Measurements from ENCODE around the gene USH1C. TPM values are rescaled to one million over a fixed set of nuclear protein-coding genes. Genes with fewer than 3 reads are reported as not detected.

USH1C gene
- total RNA-seq (ENCODE audit: insufficient read depth, low replicate concordance) = 5.3 TPM

DNA sequence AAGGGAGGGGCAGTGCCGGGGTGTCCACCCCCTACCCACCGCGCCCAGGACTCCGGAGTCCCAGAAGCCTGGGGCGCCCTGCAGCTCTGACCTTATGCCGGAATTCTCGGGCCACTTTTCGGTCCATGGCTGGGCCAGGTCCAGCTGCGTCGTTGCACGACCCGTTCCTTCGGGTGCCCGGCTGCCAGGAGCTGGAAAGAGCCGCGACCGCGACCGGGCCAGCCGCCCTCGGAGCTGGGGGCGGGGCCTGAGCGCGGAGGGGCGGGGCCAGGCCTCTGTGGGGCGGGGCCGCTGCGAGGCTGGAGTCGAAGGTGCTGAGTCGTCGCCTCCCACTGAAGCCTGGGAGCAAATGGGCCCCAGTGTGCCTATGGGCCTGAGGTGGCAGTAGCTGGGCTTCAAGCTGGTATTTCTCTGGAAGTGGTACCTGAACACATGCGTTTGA, at the start of gene USH1C:
Gene USH1C, minus strand, starts transcription at position 236 of the 442 bp plus-strand sequence. Its CDS starts 109 bp downstream, at position 127.
- no peak for DNase-seq (ENCODE audit: low spot score)

- DNase-seq (ENCODE audit: low spot score) = no peak
Observed at GRCh38 chr11:17593466-17594245, 49.4 kb upstream of the USH1C start.

DNA sequence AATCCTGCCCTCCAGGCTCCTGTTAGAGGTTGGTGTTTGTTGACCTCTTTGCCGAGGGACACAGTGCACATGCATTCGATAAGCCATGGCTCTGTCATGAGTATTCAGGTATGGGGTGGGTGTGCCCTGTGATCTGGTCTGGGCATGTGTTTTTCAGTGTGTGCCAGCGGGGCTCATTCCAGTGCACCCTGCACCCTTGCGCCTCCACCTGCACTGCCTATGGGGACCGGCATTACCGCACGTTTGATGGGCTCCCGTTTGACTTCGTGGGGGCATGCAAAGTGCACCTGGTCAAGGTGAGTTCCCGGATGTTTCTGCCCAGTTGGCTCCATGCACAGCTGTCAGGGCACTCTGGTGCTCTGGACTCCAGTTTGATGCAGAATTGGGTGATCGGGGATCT, 47.1 kb upstream of the USH1C start:
- DNase-seq (ENCODE audit: low spot score) = no peak

GRCh38 chr11:17590463-17590862, 46.2 kb upstream of the USH1C start:
- DNase-seq (ENCODE audit: low spot score) = no peak

DNA sequence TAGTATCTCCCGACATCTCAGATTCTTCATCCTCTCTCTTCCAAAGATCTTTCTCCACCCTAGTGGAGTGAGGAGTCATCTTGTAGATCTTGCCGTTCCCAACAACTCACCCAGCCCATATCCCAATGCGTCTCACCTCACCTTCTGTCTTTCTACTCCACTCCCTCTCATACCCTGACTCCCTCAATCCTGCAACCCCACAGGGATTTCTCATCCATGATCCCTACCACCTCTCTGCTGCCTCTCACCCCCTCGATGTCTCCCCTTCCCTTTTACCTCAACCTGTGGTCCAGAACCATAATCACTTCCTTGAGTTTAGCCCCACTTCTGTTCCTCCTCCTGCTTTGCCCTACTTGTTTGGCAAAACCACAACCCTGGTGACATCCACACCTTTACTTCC, 44.5 kb upstream of the USH1C start:
- no peak for DNase-seq (ENCODE audit: low spot score)

- DNase-seq (ENCODE audit: low spot score) = no peak
Observed at GRCh38 chr11:17588166-17588565, 44.0 kb upstream of the USH1C start.

- no peak for DNase-seq (ENCODE audit: low spot score)
Observed at GRCh38 chr11:17585911-17586695, 41.9 kb upstream of the USH1C start.

DNA sequence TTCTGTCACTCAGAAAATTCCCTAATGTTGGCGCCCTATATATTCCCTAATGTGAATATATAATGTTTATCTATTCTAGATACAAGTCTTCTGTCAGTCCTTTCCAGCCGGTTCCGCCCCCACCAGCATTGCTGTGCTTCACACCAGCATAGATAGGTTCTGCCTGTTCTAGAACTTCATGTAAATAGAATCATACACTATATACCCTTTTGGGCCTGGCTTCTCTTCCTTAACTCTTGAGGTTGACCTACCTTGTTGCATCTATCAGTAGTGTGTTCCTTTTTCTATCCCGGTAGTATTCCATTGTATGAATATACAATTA, 37.5 kb upstream of the USH1C start:
- no peak for DNase-seq (ENCODE audit: low spot score)

DNA sequence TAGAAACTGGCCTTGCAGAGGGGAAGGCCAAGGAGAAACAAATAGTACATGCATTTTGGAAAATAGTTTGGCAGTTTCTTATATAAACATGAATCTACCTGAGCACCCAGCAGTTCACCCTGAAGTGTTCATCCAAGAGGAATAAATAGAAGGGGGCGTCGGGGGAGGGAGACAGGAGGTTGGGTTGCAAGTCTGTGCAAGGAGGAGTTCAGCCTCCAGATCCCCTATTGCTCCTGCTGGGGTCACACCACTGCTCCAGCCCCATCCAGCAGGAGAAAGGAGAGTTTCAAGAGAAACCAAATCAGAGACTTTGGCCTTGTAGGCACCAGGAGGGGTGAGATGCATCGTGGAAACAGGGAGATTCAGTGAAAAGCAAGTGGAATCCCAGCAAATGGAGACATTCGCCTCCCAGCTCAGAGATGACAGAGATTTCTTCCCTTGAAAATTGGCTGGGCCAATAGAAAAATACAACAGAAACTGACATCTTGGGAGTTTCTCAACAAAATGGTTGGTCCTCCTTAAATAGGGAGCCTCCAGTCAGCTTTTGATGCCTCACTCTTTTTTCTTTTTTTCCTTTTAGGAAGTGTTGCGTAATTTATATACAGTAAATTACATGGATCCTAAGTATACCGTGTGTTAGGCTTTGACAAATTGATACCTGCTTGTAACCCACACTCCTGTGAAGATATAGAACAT, 37.0 kb upstream of the USH1C start:
- DNase-seq (ENCODE audit: low spot score) = no peak

DNA sequence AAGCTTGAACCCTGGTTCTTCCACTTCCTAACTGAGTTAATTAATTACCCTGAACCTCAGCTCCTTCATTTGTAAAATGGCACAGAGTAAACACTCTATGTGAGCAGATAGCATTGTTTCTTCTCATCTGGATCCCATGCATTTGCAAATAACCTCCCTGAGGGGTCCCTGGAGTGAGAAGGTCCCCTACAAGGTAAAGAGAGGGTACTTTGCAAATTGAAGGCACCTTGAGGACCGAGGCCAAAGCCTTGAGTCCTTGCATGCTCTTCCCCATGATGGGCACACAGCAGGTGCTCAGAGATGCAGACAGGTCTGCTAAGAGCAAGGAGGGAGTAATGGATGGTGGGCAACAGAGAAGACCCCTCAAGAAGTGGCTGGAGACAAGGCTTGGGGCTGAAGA, 36.1 kb upstream of the USH1C start:
- no peak for DNase-seq (ENCODE audit: low spot score)

DNA sequence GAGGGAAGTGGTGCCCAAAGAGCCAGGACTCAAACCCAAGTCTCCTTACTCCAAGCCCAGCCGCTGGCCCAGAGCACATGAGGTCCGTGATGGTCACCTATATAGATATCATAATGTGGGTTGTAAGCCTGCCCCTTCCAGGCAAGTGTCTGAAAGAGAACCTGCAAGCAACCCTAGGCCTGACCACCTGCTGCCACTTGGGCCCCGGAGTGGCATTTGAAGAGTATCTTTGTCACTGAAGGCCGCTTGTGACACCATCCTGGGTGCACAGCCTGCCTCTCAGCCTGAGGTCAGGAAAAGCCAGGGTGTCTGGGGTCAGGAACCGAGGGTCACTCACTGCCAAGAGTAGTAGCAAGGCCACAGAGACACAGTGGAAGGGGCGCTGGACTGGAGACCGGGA, 35.2 kb upstream of the USH1C start:
- no peak for DNase-seq (ENCODE audit: low spot score)

DNA sequence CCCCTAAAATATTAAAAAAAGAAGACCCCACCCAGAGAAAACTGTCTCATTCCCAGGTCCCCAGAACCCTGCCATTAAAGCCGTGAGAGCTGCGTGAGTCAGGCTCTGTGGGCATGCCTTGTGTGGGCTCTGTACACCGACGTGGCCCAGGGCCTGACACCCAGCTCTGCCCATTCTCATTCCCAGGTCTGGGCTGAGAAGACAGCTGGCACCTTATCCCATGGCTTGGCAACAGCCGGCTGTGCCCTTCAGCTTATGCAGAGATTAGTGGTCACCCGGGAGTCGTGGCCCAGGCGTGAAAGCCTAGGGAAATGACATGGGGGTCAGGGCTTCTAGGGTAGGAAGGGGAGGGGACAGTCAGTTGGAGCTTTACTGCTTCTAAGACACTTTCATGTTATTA, 34.7 kb upstream of the USH1C start:
- DNase-seq (ENCODE audit: low spot score) = no peak

- no peak for DNase-seq (ENCODE audit: low spot score)
Observed at GRCh38 chr11:17578296-17578695, 34.1 kb upstream of the USH1C start.

GRCh38 chr11:17575431-17576425, 31.5 kb upstream of the USH1C start:
- no peak for DNase-seq (ENCODE audit: low spot score)

DNA sequence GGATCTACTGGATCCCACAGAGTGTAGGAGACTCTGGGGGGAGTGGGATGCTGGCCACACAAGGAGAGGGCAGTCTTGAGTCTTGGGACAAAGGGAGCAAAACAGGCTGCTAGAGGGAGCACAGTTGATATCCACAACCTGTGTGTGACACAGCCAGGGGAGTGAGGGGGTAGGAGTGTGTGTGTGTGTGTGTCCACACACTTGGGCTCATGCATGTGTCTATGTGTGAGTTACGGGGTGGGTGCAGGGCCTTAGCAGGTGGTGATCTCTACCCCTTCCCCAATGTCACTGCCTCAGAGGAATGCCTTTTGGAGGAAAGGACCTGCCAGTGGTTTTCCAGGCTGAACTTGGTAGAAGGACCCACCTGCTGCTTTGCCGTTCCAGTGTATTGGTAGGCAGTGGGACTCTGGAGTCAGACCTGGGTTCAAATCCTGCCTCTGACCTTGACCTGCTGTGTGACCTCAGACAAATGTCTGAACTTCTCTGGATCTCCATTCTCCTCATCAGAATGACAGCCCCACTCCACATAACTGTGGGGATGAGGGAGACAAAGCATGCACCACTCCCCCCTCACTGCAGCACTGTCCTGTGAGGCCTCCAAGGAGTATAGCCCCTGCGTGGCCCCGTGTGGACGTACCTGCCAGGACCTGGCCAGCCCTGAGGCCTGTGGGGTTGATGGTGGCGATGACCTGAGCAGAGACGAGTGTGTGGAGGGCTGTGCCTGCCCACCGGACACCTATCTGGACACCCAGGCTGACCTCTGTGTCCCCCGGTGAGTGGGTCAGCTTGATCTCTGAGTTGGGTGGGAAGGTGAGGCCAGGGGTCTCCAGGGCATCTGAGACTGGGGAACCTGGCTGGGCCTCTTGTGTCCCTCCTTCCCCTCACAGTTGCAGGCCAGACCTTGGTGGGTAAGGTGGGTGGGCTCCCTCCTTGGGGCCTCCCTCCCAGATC, 30.2 kb upstream of the USH1C start:
- DNase-seq (ENCODE audit: low spot score) = no peak

- no peak for DNase-seq (ENCODE audit: low spot score)
Observed at GRCh38 chr11:17573526-17573925, 29.3 kb upstream of the USH1C start.

DNA sequence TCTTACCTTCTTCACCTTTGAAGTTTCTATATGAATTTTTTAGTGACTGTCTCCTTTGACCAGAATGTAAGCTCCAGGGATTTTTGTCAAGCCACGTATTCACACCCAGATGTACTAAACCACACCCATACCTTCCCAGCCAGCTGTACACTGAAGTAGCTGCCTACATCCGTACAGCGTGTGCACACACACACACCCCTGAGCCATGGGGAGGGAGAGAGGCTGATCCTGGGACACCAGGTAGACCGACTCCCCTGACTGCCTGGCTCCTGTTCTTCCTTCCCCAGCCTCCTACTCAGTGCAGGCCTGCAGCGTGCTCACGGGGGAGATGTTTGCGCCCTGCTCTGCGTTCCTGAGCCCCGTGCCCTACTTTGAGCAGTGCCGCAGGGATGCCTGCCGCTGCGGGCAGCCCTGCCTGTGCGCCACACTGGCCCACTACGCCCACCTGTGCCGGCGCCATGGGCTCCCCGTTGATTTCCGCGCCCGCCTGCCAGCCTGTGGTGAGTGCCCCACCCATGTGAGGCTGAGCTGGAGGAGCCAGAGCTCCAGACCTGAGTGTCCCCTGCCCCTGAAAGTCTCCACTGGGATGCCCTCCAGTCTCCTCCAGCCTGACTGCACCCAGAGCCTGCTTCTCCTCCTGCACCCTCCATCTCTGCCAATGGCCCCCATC, 28.7 kb upstream of the USH1C start:
- DNase-seq (ENCODE audit: low spot score) = no peak

DNA sequence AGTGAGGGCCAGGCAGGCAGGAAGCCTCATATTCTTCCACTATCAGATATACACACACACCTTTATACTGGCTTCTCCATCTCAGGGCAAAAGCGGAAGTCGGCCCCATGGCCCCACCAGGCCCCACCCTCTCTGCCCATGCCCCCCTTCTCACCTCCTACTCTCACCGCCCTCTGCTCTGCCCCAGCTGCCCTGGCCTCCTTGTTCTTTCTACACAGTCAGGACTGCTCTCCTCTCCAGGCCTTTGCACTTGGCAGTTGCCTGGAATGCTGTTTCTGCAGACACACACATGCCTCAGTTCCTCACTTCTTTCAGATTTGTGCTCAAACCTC, 28.1 kb upstream of the USH1C start:
- no peak for DNase-seq (ENCODE audit: low spot score)
